Measurements from ENCODE around the gene DEFB123. TPM values are rescaled to one million over a fixed set of nuclear protein-coding genes. Genes with fewer than 3 reads are reported as not detected.
"Not testable (repeated sequence)": the region's sequence is repeated elsewhere in the genome, so short reads cannot be mapped to it uniquely, and the experiment has no call there.

Gene DEFB123
- total RNA-seq, 1 donor from 2014 or later = not detected

- TF ChIP-seq, protein P1, sequence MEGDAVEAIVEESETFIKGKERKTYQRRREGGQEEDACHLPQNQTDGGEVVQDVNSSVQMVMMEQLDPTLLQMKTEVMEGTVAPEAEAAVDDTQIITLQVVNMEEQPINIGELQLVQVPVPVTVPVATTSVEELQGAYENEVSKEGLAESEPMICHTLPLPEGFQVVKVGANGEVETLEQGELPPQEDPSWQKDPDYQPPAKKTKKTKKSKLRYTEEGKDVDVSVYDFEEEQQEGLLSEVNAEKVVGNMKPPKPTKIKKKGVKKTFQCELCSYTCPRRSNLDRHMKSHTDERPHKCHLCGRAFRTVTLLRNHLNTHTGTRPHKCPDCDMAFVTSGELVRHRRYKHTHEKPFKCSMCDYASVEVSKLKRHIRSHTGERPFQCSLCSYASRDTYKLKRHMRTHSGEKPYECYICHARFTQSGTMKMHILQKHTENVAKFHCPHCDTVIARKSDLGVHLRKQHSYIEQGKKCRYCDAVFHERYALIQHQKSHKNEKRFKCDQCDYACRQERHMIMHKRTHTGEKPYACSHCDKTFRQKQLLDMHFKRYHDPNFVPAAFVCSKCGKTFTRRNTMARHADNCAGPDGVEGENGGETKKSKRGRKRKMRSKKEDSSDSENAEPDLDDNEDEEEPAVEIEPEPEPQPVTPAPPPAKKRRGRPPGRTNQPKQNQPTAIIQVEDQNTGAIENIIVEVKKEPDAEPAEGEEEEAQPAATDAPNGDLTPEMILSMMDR (IDR thresholded peaks at IDR 0.05) = no peak
- DNase-seq (ENCODE audit: extremely low spot score, unreplicated experiment) = no peak
- no peaks in the 10 kb centered on the region for H3K36me3 Mint-ChIP-seq (ENCODE audit: unreplicated experiment)
- H3K27ac Mint-ChIP-seq (ENCODE audit: unreplicated experiment) = no peak overlapping the region
- H3K4me1 Mint-ChIP-seq (ENCODE audit: unreplicated experiment) = no peaks in the 10 kb centered on the region
- peaks cover 9% of the 10 kb centered on the region for H3K9me3 Mint-ChIP-seq (ENCODE audit: unreplicated experiment)
- no peaks in the 10 kb centered on the region for H3K27me3 Mint-ChIP-seq (ENCODE audit: unreplicated experiment)
- no peak overlapping the region for H3K4me3 Mint-ChIP-seq (ENCODE audit: unreplicated experiment)
Measured at GRCh38 chr20:31410011-31410410, 30.4 kb upstream of the DEFB123 start.

GRCh38 chr20:31414381-31414780 is 26.1 kb upstream of the DEFB123 start:
- Mint-ChIP-seq H3K27ac (ENCODE audit: unreplicated experiment) (no peak overlapping the region), H3K9me3 (ENCODE audit: unreplicated experiment) (peaks cover 6% of the 10 kb centered on the region), H3K27me3 (ENCODE audit: unreplicated experiment) (no peaks in the 10 kb centered on the region), H3K36me3 (ENCODE audit: unreplicated experiment) (no peaks in the 10 kb centered on the region), H3K4me1 (ENCODE audit: unreplicated experiment) (no peaks in the 10 kb centered on the region), H3K4me3 (ENCODE audit: unreplicated experiment) (no peak overlapping the region)
- TF ChIP-seq, protein P1 (IDR thresholded peaks at IDR 0.05) = no peak
- no peak for DNase-seq (ENCODE audit: extremely low spot score, unreplicated experiment)

- Mint-ChIP-seq H3K9me3 (ENCODE audit: unreplicated experiment) (peaks cover 6% of the 10 kb centered on the region), H3K27ac (ENCODE audit: unreplicated experiment) (no peak overlapping the region), H3K36me3 (ENCODE audit: unreplicated experiment) (no peaks in the 10 kb centered on the region), H3K4me1 (ENCODE audit: unreplicated experiment) (no peaks in the 10 kb centered on the region), H3K4me3 (ENCODE audit: unreplicated experiment) (no peak overlapping the region), H3K27me3 (ENCODE audit: unreplicated experiment) (no peaks in the 10 kb centered on the region)
- TF ChIP-seq, protein P1 (IDR thresholded peaks at IDR 0.05) = no peak
- no peak for DNase-seq (ENCODE audit: extremely low spot score, unreplicated experiment)
Measured at GRCh38 chr20:31415653-31416052, 24.8 kb upstream of the DEFB123 start.

- no peaks in the 10 kb centered on the region for H3K4me1 Mint-ChIP-seq (ENCODE audit: unreplicated experiment)
- H3K9me3 Mint-ChIP-seq (ENCODE audit: unreplicated experiment) = peaks cover 6% of the 10 kb centered on the region
- no peak overlapping the region for H3K27ac Mint-ChIP-seq (ENCODE audit: unreplicated experiment)
- no peak overlapping the region for H3K4me3 Mint-ChIP-seq (ENCODE audit: unreplicated experiment)
- TF ChIP-seq, protein P1 (IDR thresholded peaks at IDR 0.05) = no peak
- DNase-seq (ENCODE audit: extremely low spot score, unreplicated experiment) = no peak
- no peaks in the 10 kb centered on the region for H3K27me3 Mint-ChIP-seq (ENCODE audit: unreplicated experiment)
- H3K36me3 Mint-ChIP-seq (ENCODE audit: unreplicated experiment) = no peaks in the 10 kb centered on the region
Measured at GRCh38 chr20:31418307-31418706, 22.1 kb upstream of the DEFB123 start.

- no peaks in the 10 kb centered on the region for H3K9me3 Mint-ChIP-seq (ENCODE audit: unreplicated experiment)
- H3K4me3 Mint-ChIP-seq (ENCODE audit: unreplicated experiment) = no peak overlapping the region
- DNase-seq (ENCODE audit: extremely low spot score, unreplicated experiment) = no peak
- TF ChIP-seq, protein P1 (IDR thresholded peaks at IDR 0.05) = no peak
- H3K4me1 Mint-ChIP-seq (ENCODE audit: unreplicated experiment) = no peaks in the 10 kb centered on the region
- H3K36me3 Mint-ChIP-seq (ENCODE audit: unreplicated experiment) = no peaks in the 10 kb centered on the region
- H3K27ac Mint-ChIP-seq (ENCODE audit: unreplicated experiment) = no peak overlapping the region
- peaks cover 2% of the 10 kb centered on the region for H3K27me3 Mint-ChIP-seq (ENCODE audit: unreplicated experiment)
Measured at GRCh38 chr20:31425797-31426196, 14.6 kb upstream of the DEFB123 start.

DNA sequence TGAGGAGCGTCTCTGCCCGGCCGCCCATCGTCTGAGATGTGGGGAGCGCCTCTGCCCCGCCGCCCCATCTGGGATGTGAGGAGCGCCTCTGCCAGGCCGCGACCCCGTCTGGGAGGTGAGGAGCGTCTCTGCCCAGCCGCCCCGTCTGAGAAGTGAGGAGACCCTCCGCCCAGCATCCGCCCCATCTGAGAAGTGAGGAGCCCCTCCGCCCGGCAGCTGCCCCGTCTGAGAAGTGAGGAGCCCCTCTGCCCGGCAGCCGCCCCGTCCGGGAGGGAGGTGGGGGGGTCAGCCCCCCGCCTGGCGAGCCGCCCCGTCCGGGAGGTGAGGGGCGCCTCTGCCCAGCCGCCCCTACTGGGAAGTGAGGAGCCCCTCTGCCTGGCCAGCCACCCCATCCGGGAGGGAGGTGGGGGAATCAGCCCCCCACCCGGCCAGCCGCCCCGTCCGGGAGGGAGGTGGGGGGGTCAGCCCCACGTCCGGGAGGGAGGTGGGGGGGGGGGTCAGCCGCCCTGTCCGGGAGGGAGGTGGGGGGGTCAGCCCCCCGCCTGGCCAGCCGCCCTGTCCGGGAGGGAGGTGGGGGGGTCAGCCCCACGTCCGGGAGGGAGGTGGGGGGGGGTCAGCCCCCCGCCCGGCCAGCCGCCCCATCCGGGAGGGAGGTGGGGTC is 13.4 kb upstream of the DEFB123 start:
- H3K4me1 Mint-ChIP-seq (ENCODE audit: unreplicated experiment); H3K27ac Mint-ChIP-seq (ENCODE audit: unreplicated experiment); DNase-seq (ENCODE audit: extremely low spot score, unreplicated experiment); H3K36me3 Mint-ChIP-seq (ENCODE audit: unreplicated experiment); H3K4me3 Mint-ChIP-seq (ENCODE audit: unreplicated experiment); H3K9me3 Mint-ChIP-seq (ENCODE audit: unreplicated experiment); H3K27me3 Mint-ChIP-seq (ENCODE audit: unreplicated experiment): not testable (repeated sequence)

GRCh38 chr20:31427576-31427975 is 12.9 kb upstream of the DEFB123 start:
- not testable (repeated sequence) for H3K36me3 Mint-ChIP-seq (ENCODE audit: unreplicated experiment); H3K27ac Mint-ChIP-seq (ENCODE audit: unreplicated experiment); DNase-seq (ENCODE audit: extremely low spot score, unreplicated experiment); H3K27me3 Mint-ChIP-seq (ENCODE audit: unreplicated experiment); H3K4me3 Mint-ChIP-seq (ENCODE audit: unreplicated experiment); H3K9me3 Mint-ChIP-seq (ENCODE audit: unreplicated experiment); H3K4me1 Mint-ChIP-seq (ENCODE audit: unreplicated experiment)

All from osteocyte (in vitro differentiated cells).